PC-3 (cell line): Measurements from ENCODE around the gene IFNGR2. TPM values are rescaled to one million over a fixed set of nuclear protein-coding genes. Genes with fewer than 3 reads are reported as not detected.

Source experiments
- ATAC-seq: fragments of 200-7000 bp; cut with Tn5 transposase; 2 replicates; pipeline ENCODE4 v1.9.1; 2020; ENCODE audit warnings: mild to moderate bottlenecking, moderate library complexity
- BruUV-seq: library from RNA; stranded (reverse); fragments of 400-500 nt; replicated peaks from 2 replicates; lab custom pipeline; 2021; lab: Mats Ljungman, UMichigan
- CTCF ChIA-PET: fragments of 300-600 bp; sonication (Branson Sonifier 250); formaldehyde crosslinking; loops from one replicate; lab custom pipeline; 2022; ENCODE audit warnings: antibody characterized with exemption; lab: Charles Lee
- POLR2A ChIA-PET: fragments of 300-600 bp; sonication (Branson Sonifier 250); formaldehyde crosslinking; loops from one replicate; lab custom pipeline; 2022; ENCODE audit warnings: antibody characterized with exemption; ENCODE audit not compliant: unreplicated experiment; lab: Charles Lee
- DNase-seq: peaks from one replicate; pipeline ENCODE4 v3.0.0-alpha.2; 2015
- H2AFZ ChIP-seq: fragments of 300-600 bp; sonication (generic); 2 replicates; pipeline ENCODE4 v1.6.0; 2016; ENCODE audit warnings: antibody characterized with exemption, low read length
- H3F3A ChIP-seq: fragments of 300-600 bp; sonication (generic); one replicate; pipeline ENCODE4 v1.6.0; 2017; ENCODE audit warnings: antibody characterized with exemption, low read length, control low read depth, mild to moderate bottlenecking; ENCODE audit not compliant: unreplicated experiment
- H3K27ac ChIP-seq: fragments of 300-600 bp; sonication (generic); 2 replicates; pipeline ENCODE4 v1.5.1; 2016; ENCODE audit warnings: mild to moderate bottlenecking, low read length
- H3K27me3 ChIP-seq: fragments of 300-600 bp; sonication (generic); 2 replicates; pipeline ENCODE4 v1.6.1; 2016; ENCODE audit warnings: low read length, mixed read lengths
- H3K36me3 ChIP-seq: fragments of 300-600 bp; sonication (generic); 2 replicates; pipeline ENCODE4 v1.6.1; 2016; ENCODE audit warnings: low read depth, mixed run types, low read length, mixed read lengths
- H3K4me1 ChIP-seq: fragments of 300-600 bp; sonication (generic); 2 replicates; pipeline ENCODE4 v1.5.1; 2016; ENCODE audit warnings: low read length; ENCODE audit not compliant: insufficient read depth
- H3K4me2 ChIP-seq: fragments of 300-600 bp; sonication (generic); 2 replicates; pipeline ENCODE4 v1.6.0; 2016; ENCODE audit warnings: low read length
- H3K4me3 ChIP-seq: fragments of 300-600 bp; sonication (generic); 2 replicates; pipeline ENCODE4 v1.5.1; 2016; ENCODE audit warnings: mild to moderate bottlenecking, low read length, mixed read lengths
- H3K79me2 ChIP-seq: fragments of 300-600 bp; sonication (generic); 2 replicates; pipeline ENCODE4 v1.6.1; 2017; ENCODE audit warnings: low read length, mixed read lengths
- H3K9ac ChIP-seq: fragments of 300-600 bp; sonication (generic); 2 replicates; pipeline ENCODE4 v1.6.0; 2016; ENCODE audit warnings: mild to moderate bottlenecking, low read length
- H3K9me2 ChIP-seq: fragments of 300-600 bp; sonication (generic); replicated peaks from 2 replicates; pipeline ENCODE4 v1.6.1; 2016; ENCODE audit warnings: mixed run types, low read length, mixed read lengths
- H3K9me3 ChIP-seq: fragments of 300-600 bp; sonication (generic); 2 replicates; pipeline ENCODE4 v1.6.1; 2016; ENCODE audit warnings: low read length, mixed read lengths
- H4K20me1 ChIP-seq: fragments of 300-600 bp; sonication (generic); 2 replicates; pipeline ENCODE4 v1.6.1; 2016; ENCODE audit warnings: low read length, mixed read lengths
- CTCF ChIP-seq: fragments of 300-600 bp; sonication (generic); conservative IDR thresholded peaks from 2 replicates; pipeline ENCODE4 v1.5.1; 2017; ENCODE audit warnings: antibody characterized with exemption, low read depth, mild to moderate bottlenecking, low read length
- EZH2 ChIP-seq: fragments of 300-600 bp; sonication (generic); IDR thresholded peaks from one replicate; pipeline ENCODE4 v1.6.1; 2017; ENCODE audit warnings: antibody characterized with exemption, mild to moderate bottlenecking, low read length; ENCODE audit not compliant: unreplicated experiment
- EZH2phosphoT487 ChIP-seq: fragments of 300-600 bp; sonication (generic); IDR thresholded peaks from 2 replicates; pipeline ENCODE4 v1.6.1; 2018; ENCODE audit warnings: mild to moderate bottlenecking, antibody characterized with exemption, low read length, borderline replicate concordance
- intact Hi-C: fragments of 100-400 bp; cut with micrococcal nuclease; formaldehyde crosslinking; loops from 2 replicates; pipeline ENCODE4 v1.9.0; 2023
- total RNA-seq: library from RNA; depleted of rRNA; stranded (reverse); fragments of >200 nt; gene quantifications from 2 replicates; pipeline ENCODE4 v1.2.3, GENCODE V29; 2014; rRNA removed

Gene IFNGR2
- total RNA-seq, 1 experiment from 2014 or later, result 37.8 TPM

GRCh38 chr21:33480481-33481103 lies 77.4 kb downstream of the IFNGR2 start:
- H3K4me2 ChIP-seq, result peak overlapping the region; percentile 88
- H2AFZ ChIP-seq, result peak overlapping the region; percentile 85
- H3K79me2 ChIP-seq, result peaks cover 16% of the 10 kb centered on the region
- no peak for ATAC-seq
- H3F3A ChIP-seq, result no peaks in the 10 kb centered on the region
- BruUV-seq, result TSS peak; percentile 75
- intact Hi-C loops, result loop anchor here (5.0 kb wide), 1 partner anchor 62 kb away; the partner anchor contains the start of genes GART and SON
- H3K4me3 ChIP-seq, result peak overlapping the region; percentile 79
- no peaks in the 10 kb centered on the region for H4K20me1 ChIP-seq
- peak overlapping the region; percentile 23 for H3K27ac ChIP-seq
- DNase-seq, result no peak
- H3K36me3 ChIP-seq, result no peaks in the 10 kb centered on the region
- H3K9me3 ChIP-seq, result no peaks in the 10 kb centered on the region
- no peaks in the 10 kb centered on the region for H3K27me3 ChIP-seq
- peak overlapping the region; percentile 80 for H3K9ac ChIP-seq
- no peaks in the 10 kb centered on the region for H3K9me2 ChIP-seq
- CTCF ChIA-PET, result interaction anchor here (0.5 to 2.4 kb wide), 13 partner anchors 10 to 281 kb away, joined by 3 to 19 read pairs (median 7); partner anchors contain the start of gene DNAJC28
- no peaks in the 10 kb centered on the region; the same call in 1 of the 2 replicates for H3K4me1 ChIP-seq
- POLR2A ChIA-PET, result interaction anchor here (0.5 to 2.5 kb wide), 13 partner anchors 11 to 427 kb away, joined by 3 to 29 read pairs (median 5); partner anchors contain the start of genes DNAJC28 and DONSON
- TF ChIP-seq EZH2 (no peak), CTCF (no peak), EZH2phosphoT487 (no peak)

GRCh38 chr21:33481314-33481943 lies 78.2 kb downstream of the IFNGR2 start:
- no peak overlapping the region for H3K9ac ChIP-seq
- no peaks in the 10 kb centered on the region for H3F3A ChIP-seq
- no TSS peak for BruUV-seq
- CTCF ChIA-PET, result no interaction called here
- intact Hi-C loops, result loop anchor here (5.0 kb wide), 1 partner anchor 61 kb away; the partner anchor contains the start of genes GART and SON
- no peak overlapping the region for H2AFZ ChIP-seq
- POLR2A ChIA-PET, result no interaction called here
- no peaks in the 10 kb centered on the region; the same call in 1 of the 2 replicates for H3K4me1 ChIP-seq
- H3K9me3 ChIP-seq, result no peaks in the 10 kb centered on the region
- DNase-seq (no peak), ATAC-seq (no peak)
- H3K36me3 ChIP-seq, result no peaks in the 10 kb centered on the region
- H3K27me3 ChIP-seq, result no peaks in the 10 kb centered on the region
- H3K79me2 ChIP-seq, result peaks cover 16% of the 10 kb centered on the region
- no peak overlapping the region for H3K4me3 ChIP-seq
- no peak overlapping the region for H3K27ac ChIP-seq
- H3K4me2 ChIP-seq, result no peak overlapping the region
- no peak for TF ChIP-seq EZH2phosphoT487
- TF ChIP-seq EZH2, result no peak
- no peak for TF ChIP-seq CTCF
- H4K20me1 ChIP-seq, result no peaks in the 10 kb centered on the region
- no peaks in the 10 kb centered on the region for H3K9me2 ChIP-seq

Other genes with a start within 250 kb of the IFNGR2 start
- 2.1 and 7.1 TPM in 2 replicates for gene IFNAR2, start 173.5 kb upstream of the IFNGR2 start, total RNA-seq
- 25.3 and 26.8 TPM in 2 replicates for gene IL10RB, start 137.0 kb upstream of the IFNGR2 start, total RNA-seq
- gene IFNAR1, start 78.4 kb upstream of the IFNGR2 start, total RNA-seq, result 13.2 and 18.4 TPM in 2 replicates
- 21.5 and 25.5 TPM in 2 replicates for gene TMEM50B, start 76.6 kb downstream of the IFNGR2 start, total RNA-seq
- 0.29 and 0.44 TPM in 2 replicates for gene DNAJC28, start 88.3 kb downstream of the IFNGR2 start, total RNA-seq
- gene GART, start 138.7 kb downstream of the IFNGR2 start, total RNA-seq, result 118 and 142 TPM in 2 replicates
- gene SON, start 139.6 kb downstream of the IFNGR2 start, total RNA-seq, result 180 and 373 TPM in 2 replicates
- gene DONSON, start 185.3 kb downstream of the IFNGR2 start, total RNA-seq, result 29.2 and 41.9 TPM in 2 replicates
- 12.4 and 16.6 TPM in 2 replicates for gene CRYZL1, start 238.3 kb downstream of the IFNGR2 start, total RNA-seq
- 19.9 and 45.6 TPM in 2 replicates for gene ITSN1, start 239.1 kb downstream of the IFNGR2 start, total RNA-seq